SK-N-SH treated with all-trans-retinoic acid at 6 μM for 48 hours (cell line): ENCODE data around the gene TMEM135.

Experiments
- ARNTL ChIP-seq: fragments of 450-650 bp; formaldehyde crosslinking; IDR thresholded peaks from 2 replicates; pipeline ENCODE4 v1.5.0; 2020; ENCODE audit warnings: low read depth, mild to moderate bottlenecking, moderate library complexity, borderline replicate concordance
- BACH2 ChIP-seq: fragments of 250-450 bp; sonication (Bioruptor Pico); IDR thresholded peaks from 2 replicates; pipeline ENCODE4 v1.9.0; 2021; ENCODE audit warnings: mild to moderate bottlenecking, borderline replicate concordance
- ISL1 ChIP-seq: fragments of 250-450 bp; sonication (Bioruptor Pico); IDR thresholded peaks from 2 replicates; pipeline ENCODE4 v2.1.2; 2022; ENCODE audit warnings: mild to moderate bottlenecking, moderate library complexity
- ZFP3 ChIP-seq: fragments of 250-450 bp; sonication (Bioruptor Pico); IDR thresholded peaks from 2 replicates; pipeline ENCODE4 v1.5.0; 2020; ENCODE audit warnings: mild to moderate bottlenecking, moderate library complexity
- ZFP30 ChIP-seq: fragments of 450-650 bp; formaldehyde crosslinking; IDR thresholded peaks from 2 replicates; pipeline ENCODE4 v1.5.0; 2022; ENCODE audit warnings: mild to moderate bottlenecking, moderate library complexity
- ZNF565 ChIP-seq: fragments of 450-650 bp; formaldehyde crosslinking; conservative IDR thresholded peaks from 2 replicates; pipeline ENCODE4 v1.5.0; 2020; ENCODE audit warnings: low read depth, mild to moderate bottlenecking, moderate library complexity
- ZNF70 ChIP-seq: fragments of 450-650 bp; formaldehyde crosslinking; IDR thresholded peaks from 2 replicates; pipeline ENCODE4 v1.5.0; 2020; ENCODE audit warnings: mild to moderate bottlenecking, moderate library complexity
- TF ChIP-seq, protein P1 (sequence below): fragments of 250-450 bp; sonication (Bioruptor Pico); IDR thresholded peaks from 2 replicates; pipeline ENCODE4 v1.5.0; 2020; ENCODE audit warnings: mild to moderate bottlenecking, moderate library complexity
- TF ChIP-seq, protein P2 (sequence below): fragments of 250-450 bp; sonication (Bioruptor Pico); IDR thresholded peaks from 2 replicates; pipeline ENCODE4 v1.8.0; 2020; ENCODE audit warnings: mild to moderate bottlenecking, moderate library complexity, borderline replicate concordance

DNA sequence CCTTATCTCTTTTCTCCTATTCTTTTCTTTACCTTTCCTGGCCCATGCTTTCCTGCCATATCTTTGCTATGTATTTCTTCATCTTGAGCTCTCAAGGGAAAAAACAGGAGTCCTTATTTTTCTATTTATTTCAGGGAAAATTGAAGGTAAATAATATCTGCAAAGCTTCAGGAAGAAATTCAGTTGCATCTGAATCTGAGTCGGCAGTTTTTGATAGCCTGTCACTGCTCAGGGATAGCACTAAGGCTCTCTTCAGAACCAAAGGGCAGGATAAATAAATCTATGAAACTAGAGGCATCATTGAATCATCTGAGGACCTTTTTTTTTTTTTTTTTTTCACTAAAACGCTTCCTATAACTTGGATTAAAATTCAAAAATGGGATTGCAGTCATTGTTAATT, 288.9 kb downstream of the TMEM135 start:
- no peak for TF ChIP-seq BACH2 (CRISPR knock-in tag)
- TF ChIP-seq ZNF70 (CRISPR knock-in tag), result no peak
- TF ChIP-seq ZFP3, result no peak
- no peak for TF ChIP-seq ZNF565 (CRISPR knock-in tag)
- TF ChIP-seq, protein P1, sequence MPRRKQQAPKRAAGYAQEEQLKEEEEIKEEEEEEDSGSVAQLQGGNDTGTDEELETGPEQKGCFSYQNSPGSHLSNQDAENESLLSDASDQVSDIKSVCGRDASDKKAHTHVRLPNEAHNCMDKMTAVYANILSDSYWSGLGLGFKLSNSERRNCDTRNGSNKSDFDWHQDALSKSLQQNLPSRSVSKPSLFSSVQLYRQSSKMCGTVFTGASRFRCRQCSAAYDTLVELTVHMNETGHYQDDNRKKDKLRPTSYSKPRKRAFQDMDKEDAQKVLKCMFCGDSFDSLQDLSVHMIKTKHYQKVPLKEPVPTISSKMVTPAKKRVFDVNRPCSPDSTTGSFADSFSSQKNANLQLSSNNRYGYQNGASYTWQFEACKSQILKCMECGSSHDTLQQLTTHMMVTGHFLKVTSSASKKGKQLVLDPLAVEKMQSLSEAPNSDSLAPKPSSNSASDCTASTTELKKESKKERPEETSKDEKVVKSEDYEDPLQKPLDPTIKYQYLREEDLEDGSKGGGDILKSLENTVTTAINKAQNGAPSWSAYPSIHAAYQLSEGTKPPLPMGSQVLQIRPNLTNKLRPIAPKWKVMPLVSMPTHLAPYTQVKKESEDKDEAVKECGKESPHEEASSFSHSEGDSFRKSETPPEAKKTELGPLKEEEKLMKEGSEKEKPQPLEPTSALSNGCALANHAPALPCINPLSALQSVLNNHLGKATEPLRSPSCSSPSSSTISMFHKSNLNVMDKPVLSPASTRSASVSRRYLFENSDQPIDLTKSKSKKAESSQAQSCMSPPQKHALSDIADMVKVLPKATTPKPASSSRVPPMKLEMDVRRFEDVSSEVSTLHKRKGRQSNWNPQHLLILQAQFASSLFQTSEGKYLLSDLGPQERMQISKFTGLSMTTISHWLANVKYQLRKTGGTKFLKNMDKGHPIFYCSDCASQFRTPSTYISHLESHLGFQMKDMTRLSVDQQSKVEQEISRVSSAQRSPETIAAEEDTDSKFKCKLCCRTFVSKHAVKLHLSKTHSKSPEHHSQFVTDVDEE (CRISPR knock-in tag), result no peak
- TF ChIP-seq ARNTL (CRISPR knock-in tag), result no peak
- no peak for TF ChIP-seq ISL1
- no peak for TF ChIP-seq ZFP30
- TF ChIP-seq, protein P2, sequence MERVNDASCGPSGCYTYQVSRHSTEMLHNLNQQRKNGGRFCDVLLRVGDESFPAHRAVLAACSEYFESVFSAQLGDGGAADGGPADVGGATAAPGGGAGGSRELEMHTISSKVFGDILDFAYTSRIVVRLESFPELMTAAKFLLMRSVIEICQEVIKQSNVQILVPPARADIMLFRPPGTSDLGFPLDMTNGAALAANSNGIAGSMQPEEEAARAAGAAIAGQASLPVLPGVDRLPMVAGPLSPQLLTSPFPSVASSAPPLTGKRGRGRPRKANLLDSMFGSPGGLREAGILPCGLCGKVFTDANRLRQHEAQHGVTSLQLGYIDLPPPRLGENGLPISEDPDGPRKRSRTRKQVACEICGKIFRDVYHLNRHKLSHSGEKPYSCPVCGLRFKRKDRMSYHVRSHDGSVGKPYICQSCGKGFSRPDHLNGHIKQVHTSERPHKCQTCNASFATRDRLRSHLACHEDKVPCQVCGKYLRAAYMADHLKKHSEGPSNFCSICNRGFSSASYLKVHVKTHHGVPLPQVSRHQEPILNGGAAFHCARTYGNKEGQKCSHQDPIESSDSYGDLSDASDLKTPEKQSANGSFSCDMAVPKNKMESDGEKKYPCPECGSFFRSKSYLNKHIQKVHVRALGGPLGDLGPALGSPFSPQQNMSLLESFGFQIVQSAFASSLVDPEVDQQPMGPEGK, result no peak
